Thyroid gland (tissue), 4 donors: ENCODE results near the gene MRPL16. TPM values are rescaled to one million over a fixed set of nuclear protein-coding genes. Genes with fewer than 3 reads are reported as not detected.

Source experiments
- DNase-seq, 2 donors: peaks; one replicate each; pipeline ENCODE4 v3.0.0-alpha.2; 2019
- H3K27ac ChIP-seq, 3 donors: fragments of 200-600 bp; sonication (generic); 1 replicate in 2 of 3; 2 replicates in 1 of 3; pipeline ENCODE4 v1.5.1; 2016 to 2019; ENCODE audit warnings: mild to moderate bottlenecking in 1 of 3, moderate library complexity in 1 of 3
- H3K27me3 ChIP-seq: fragments of 200-600 bp; sonication (generic); one replicate; pipeline ENCODE4 v1.5.1; 2019
- H3K36me3 ChIP-seq, 2 donors: fragments of 200-600 bp; sonication (generic); one replicate each; pipeline ENCODE4 v1.5.1; 2016 to 2019
- H3K4me1 ChIP-seq, 2 donors: fragments of 200-600 bp; sonication (generic); one replicate each; pipeline ENCODE4 v1.5.1; 2017 to 2019
- H3K4me3 ChIP-seq, 3 donors: fragments of 200-600 bp; sonication (generic); replicated peaks in 1 of 3; 1 replicate in 2 of 3; 2 replicates in 1 of 3; pipeline ENCODE4 v1.5.1; 2016; ENCODE audit warnings: mild to moderate bottlenecking in 1 of 3
- H3K9me3 ChIP-seq: fragments of 200-600 bp; sonication (generic); one replicate; pipeline ENCODE4 v1.5.1; 2017
- CTCF ChIP-seq, 6 experiments: fragments of 200-600 bp in 3 of 6; fragments of 450-650 bp in 3 of 6; sonication (generic) in 3 of 6; IDR thresholded peaks; one replicate each; pipeline ENCODE4 v1.5.1; 2016 to 2019; ENCODE audit warnings: antibody characterized with exemption in 6 of 6, mild to moderate bottlenecking in 2 of 6, inconsistent platforms in 1 of 6, moderate library complexity in 1 of 6
- POLR2A ChIP-seq, 2 donors: fragments of 450-650 bp; IDR thresholded peaks; one replicate each; pipeline ENCODE4 v1.6.1; 2017; ENCODE audit warnings: antibody characterized with exemption in 2 of 2, mild to moderate bottlenecking in 2 of 2, moderate library complexity in 1 of 2
- WGBS, 2 donors: methylation state at CpG; one replicate each; pipeline ENCODE4 v1.1.5; 2017; 5-methylcytosine and 5-hydroxymethylcytosine counted together
- intact Hi-C: fragments of 100-400 bp; cut with DNase I; formaldehyde crosslinking; loops from one replicate; pipeline ENCODE4 v1.15.1; 2023
- total RNA-seq, 4 donors: library from RNA; depleted of rRNA; stranded (reverse); fragments of >200 nt; gene quantifications; one replicate each; pipeline ENCODE4 v1.2.3, GENCODE V29; 2016

Gene MRPL16
- total RNA-seq, 4 donors from 2014 or later, result 19.4 to 40.7 (median 25.4) TPM

DNA sequence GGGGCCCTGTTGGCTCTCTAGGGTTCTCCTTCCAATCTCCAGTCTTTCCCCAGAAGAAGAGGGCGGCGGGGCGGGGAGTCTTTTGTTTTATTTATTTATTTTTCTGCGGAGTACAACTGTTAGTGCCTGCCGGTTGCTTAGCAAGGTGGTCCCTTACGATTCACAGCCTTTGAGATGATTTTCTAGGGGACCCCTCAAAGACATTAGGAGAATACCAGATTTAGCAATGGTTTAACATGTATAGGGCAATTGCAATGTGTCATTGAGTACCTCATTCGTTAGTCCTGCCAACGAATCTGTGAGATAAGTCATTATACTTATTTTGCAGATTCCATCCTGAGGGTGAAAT, 307 bp upstream of the MRPL16 start:
- intact Hi-C loops, result loop anchor here (2.0 kb wide), 1 partner anchor 56 kb away; the partner anchor contains the start of gene STX3
- TF ChIP-seq POLR2A (IDR thresholded peaks at IDR 0.05) (no peak), CTCF (IDR thresholded peaks at IDR 0.05) (no peak)

GRCh38 chr11:59807047-59807610, 3.4 kb downstream of the MRPL16 start:
- Histone ChIP-seq H3K9me3 (no peaks in the 10 kb centered on the region), H3K27ac (no peak overlapping the region), H3K36me3 (peaks cover 14 to 16% of the 10 kb centered on the region in 2 donors), H3K4me1 (peaks cover 0 to 14% of the 10 kb centered on the region in 2 donors), H3K27me3 (no peaks in the 10 kb centered on the region), H3K4me3 (no peak overlapping the region)
- no peak for DNase-seq
- WGBS, 2 donors, result 74 to 76% methylated on average over 1 of the region's 1 CpG
- intact Hi-C loops, result no loop called here
- TF ChIP-seq POLR2A (IDR thresholded peaks at IDR 0.05), result no peak
- no peak for TF ChIP-seq CTCF (IDR thresholded peaks at IDR 0.05)

More for the DNA sequence above, 307 bp upstream of the MRPL16 start:
- peaks cover 0 to 14% of the 10 kb centered on the region in 2 donors for H3K4me1 ChIP-seq
- H3K36me3 ChIP-seq, result peaks cover 12 to 14% of the 10 kb centered on the region in 2 donors
- no peaks in the 10 kb centered on the region for H3K9me3 ChIP-seq
- DNase-seq, result no peak
- peak overlapping the region in 2 of 3 donors; percentile 62 to 77 for H3K27ac ChIP-seq
- 14% methylated on average over 8 of the region's 8 CpGs for WGBS, 2 donors
- H3K4me3 ChIP-seq, result peak overlapping the region in 1 of 3 donors; percentile 67
- no peaks in the 10 kb centered on the region for H3K27me3 ChIP-seq

GRCh38 chr11:59804061-59804460, 6.5 kb downstream of the MRPL16 start:
- WGBS, 2 donors, result 95 to 96% methylated on average over 2 of the region's 2 CpGs
- no peaks in the 10 kb centered on the region for H3K9me3 ChIP-seq
- peaks cover 14 to 16% of the 10 kb centered on the region in 2 donors for H3K36me3 ChIP-seq
- no peak overlapping the region for H3K27ac ChIP-seq
- intact Hi-C loops, result loop anchor here (5.0 kb wide), 1 partner anchor 52 kb away; no protein-coding TSS in a partner anchor
- DNase-seq, result no peak
- no peak for TF ChIP-seq CTCF (IDR thresholded peaks at IDR 0.05)
- no peak for TF ChIP-seq POLR2A (IDR thresholded peaks at IDR 0.05)
- no peaks in the 10 kb centered on the region for H3K27me3 ChIP-seq
- H3K4me3 ChIP-seq, result no peak overlapping the region
- no peaks in the 10 kb centered on the region for H3K4me1 ChIP-seq

GRCh38 chr11:59802639-59803176, 7.9 kb downstream of the MRPL16 start:
- TF ChIP-seq CTCF (IDR thresholded peaks at IDR 0.05), result peak in 5 of 6 experiments; percentile 43 to 83 (median 56)
- no peak for TF ChIP-seq POLR2A (IDR thresholded peaks at IDR 0.05)
- Histone ChIP-seq H3K27me3 (no peaks in the 10 kb centered on the region), H3K36me3 (peaks cover 14% of the 10 kb centered on the region in 2 donors), H3K9me3 (no peaks in the 10 kb centered on the region), H3K27ac (no peak overlapping the region), H3K4me3 (no peak overlapping the region), H3K4me1 (no peaks in the 10 kb centered on the region)
- DNase-seq, result no peak
- intact Hi-C loops, result loop anchor here (5.0 kb wide), 1 partner anchor 50 kb away; no protein-coding TSS in a partner anchor
- WGBS, 2 donors, result 50 to 51% methylated on average over 4 of the region's 4 CpGs

DNA sequence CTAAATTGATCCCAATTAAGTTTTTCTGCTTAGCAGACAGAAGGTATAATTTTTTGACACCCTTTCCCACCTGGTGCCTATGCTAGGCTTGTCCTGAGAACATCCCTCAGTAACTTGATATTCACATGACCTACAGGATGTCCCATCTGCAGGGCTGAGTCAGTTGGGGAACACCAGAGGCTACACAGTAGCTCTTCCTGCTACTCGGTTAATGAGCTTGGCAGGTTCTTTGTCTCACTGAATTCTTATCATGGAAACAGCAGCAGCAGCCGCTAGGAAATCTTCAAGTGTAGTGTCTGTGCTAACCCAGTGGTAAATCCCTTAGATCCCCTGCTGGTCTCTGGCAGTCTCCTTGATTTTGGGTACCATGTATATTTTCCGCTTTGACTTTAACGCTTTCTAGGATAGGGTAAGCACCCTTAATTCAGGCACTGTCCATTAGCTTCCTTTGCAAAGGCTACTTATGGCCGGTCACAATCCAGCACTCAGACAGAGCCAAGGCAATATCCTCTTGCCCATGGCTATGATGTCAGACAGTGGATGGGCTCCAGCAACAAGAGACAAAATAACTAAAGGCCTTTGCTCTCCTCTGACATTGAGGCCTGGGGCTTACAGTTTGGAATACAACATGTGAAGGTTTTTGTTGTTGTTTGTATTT, 8.5 kb downstream of the MRPL16 start:
- Histone ChIP-seq H3K9me3 (no peaks in the 10 kb centered on the region), H3K27ac (no peak overlapping the region), H3K36me3 (peaks cover 9 to 19% of the 10 kb centered on the region in 2 donors), H3K27me3 (no peaks in the 10 kb centered on the region), H3K4me3 (no peak overlapping the region), H3K4me1 (no peaks in the 10 kb centered on the region)
- TF ChIP-seq POLR2A (IDR thresholded peaks at IDR 0.05), result no peak
- WGBS, 2 donors, result 60 to 65% methylated on average over 5 of the region's 5 CpGs
- intact Hi-C loops, result loop anchor here (5.0 kb wide), 1 partner anchor 50 kb away; no protein-coding TSS in a partner anchor
- peak; percentile 6 to 14 for DNase-seq
